HG02884 (cell line): Measurements from ENCODE around the gene MKI67.
"Not testable (repeated sequence)": the region's sequence is repeated elsewhere in the genome, so short reads cannot be mapped to it uniquely, and the experiment has no call there.

Experiments
- ATAC-seq: cut with Tn5 transposase; IDR thresholded peaks from one replicate; pipeline ENCODE4 v1.9.1; 2021; ENCODE audit warnings: mild to moderate bottlenecking, moderate library complexity; ENCODE audit not compliant: unreplicated experiment

MKI67 gene

GRCh38 chr10:128149267-128150014 lies 23.2 kb upstream of the MKI67 start:
- ATAC-seq = no peak

GRCh38 chr10:128147669-128148068 lies 21.4 kb upstream of the MKI67 start:
- no peak for ATAC-seq

- ATAC-seq = peak; percentile 74
These were observed 20.8 kb upstream of the MKI67 start for GRCh38 chr10:128147064-128147463.

- no peak for ATAC-seq
These were observed 18.3 kb upstream of the MKI67 start for GRCh38 chr10:128144547-128144946.

GRCh38 chr10:128143531-128143930 lies 17.3 kb upstream of the MKI67 start:
- ATAC-seq = no peak

GRCh38 chr10:128140425-128140824 lies 14.2 kb upstream of the MKI67 start:
- no peak for ATAC-seq

- not testable (repeated sequence) for ATAC-seq
These were observed 12.2 kb upstream of the MKI67 start for GRCh38 chr10:128138429-128138828.

- no peak for ATAC-seq
These were observed 11.7 kb upstream of the MKI67 start for GRCh38 chr10:128137877-128138276.

- ATAC-seq = no peak
These were observed 3.8 kb upstream of the MKI67 start for GRCh38 chr10:128130051-128130450.

GRCh38 chr10:128128582-128128981 lies 2.4 kb upstream of the MKI67 start:
- no peak for ATAC-seq

- no peak for ATAC-seq
These were observed 743 bp downstream of the MKI67 start for GRCh38 chr10:128125416-128125943.

- ATAC-seq = no peak
These were observed 1.3 kb downstream of the MKI67 start for GRCh38 chr10:128124813-128125403.

GRCh38 chr10:128123846-128124245 lies 2.4 kb downstream of the MKI67 start:
- ATAC-seq = no peak

GRCh38 chr10:128122931-128123330 lies 3.3 kb downstream of the MKI67 start:
- ATAC-seq = no peak

GRCh38 chr10:128121750-128122412 lies 4.3 kb downstream of the MKI67 start:
- ATAC-seq = no peak

- ATAC-seq = no peak
These were observed 9.2 kb downstream of the MKI67 start for GRCh38 chr10:128116851-128117615.

GRCh38 chr10:128116187-128116586 lies 10.0 kb downstream of the MKI67 start:
- ATAC-seq = no peak

GRCh38 chr10:128115356-128115755 lies 10.9 kb downstream of the MKI67 start:
- no peak for ATAC-seq

GRCh38 chr10:128114901-128115300 lies 11.3 kb downstream of the MKI67 start:
- no peak for ATAC-seq

GRCh38 chr10:128113026-128113425 lies 13.2 kb downstream of the MKI67 start:
- no peak for ATAC-seq

GRCh38 chr10:128111696-128112095 lies 14.5 kb downstream of the MKI67 start:
- no peak for ATAC-seq
